A673 (cell line): Measurements from ENCODE around the gene MYO1H. TPM values are rescaled to one million over a fixed set of nuclear protein-coding genes. Genes with fewer than 3 reads are reported as not detected.

Source experiments
- BruUV-seq: library from RNA; stranded (reverse); fragments of 400-500 nt; replicated peaks from 2 replicates; lab custom pipeline; 2021; lab: Mats Ljungman, UMichigan
- CTCF ChIA-PET: fragments of 300-600 bp; sonication (Branson Sonifier 250); formaldehyde crosslinking; loops from one replicate; lab custom pipeline; 2022; ENCODE audit warnings: antibody characterized with exemption; lab: Charles Lee
- POLR2A ChIA-PET: fragments of 300-600 bp; sonication (Branson Sonifier 250); formaldehyde crosslinking; loops from one replicate; lab custom pipeline; 2022; ENCODE audit warnings: antibody characterized with exemption; ENCODE audit not compliant: low non-redundant PET; lab: Charles Lee
- DNase-seq: peaks from one replicate; pipeline ENCODE4 v3.0.0-alpha.2; 2015; ENCODE audit warnings: low spot score
- H3K27ac ChIP-seq: fragments of 200-600 bp; sonication (generic); 2 replicates; pipeline ENCODE4 v1.5.1; 2016; ENCODE audit warnings: mixed run types, low read depth, mild to moderate bottlenecking, mixed read lengths, antibody characterized with exemption, low read length; ENCODE audit not compliant: poor library complexity, severe bottlenecking
- H3K27me3 ChIP-seq: fragments of 200-600 bp; sonication (generic); replicated peaks from 2 replicates; pipeline ENCODE4 v1.6.1; 2017; ENCODE audit warnings: mixed run types, low read depth, mild to moderate bottlenecking, mixed read lengths, antibody characterized with exemption, low read length; ENCODE audit not compliant: insufficient read depth, poor library complexity
- H3K36me3 ChIP-seq: fragments of 200-600 bp; sonication (generic); 2 replicates; pipeline ENCODE4 v1.6.1; 2016; ENCODE audit warnings: mixed run types, mild to moderate bottlenecking, mixed read lengths, antibody characterized with exemption, low read length; ENCODE audit not compliant: insufficient read depth, poor library complexity, severe bottlenecking
- H3K4me1 ChIP-seq: fragments of 200-600 bp; sonication (generic); 2 replicates; pipeline ENCODE4 v1.6.1; 2017; ENCODE audit warnings: mixed run types, mild to moderate bottlenecking, mixed read lengths, antibody characterized with exemption, low read length; ENCODE audit not compliant: insufficient read depth, poor library complexity, severe bottlenecking
- H3K4me3 ChIP-seq: fragments of 200-600 bp; sonication (generic); 2 replicates; pipeline ENCODE4 v1.5.1; 2016; ENCODE audit warnings: low read depth, mixed run types, mild to moderate bottlenecking, mixed read lengths, low read length; ENCODE audit not compliant: poor library complexity, severe bottlenecking
- H3K9me3 ChIP-seq: fragments of 200-600 bp; sonication (generic); 2 replicates; pipeline ENCODE4 v1.6.1; 2016; ENCODE audit warnings: mixed run types, low read depth, mild to moderate bottlenecking, mixed read lengths, antibody characterized with exemption, low read length; ENCODE audit not compliant: poor library complexity, severe bottlenecking
- CTCF ChIP-seq: fragments of 300-800, 200-600 bp; sonication (generic); conservative IDR thresholded peaks from 2 replicates; pipeline ENCODE4 v1.5.1; 2017; ENCODE audit warnings: low read depth, mild to moderate bottlenecking, antibody characterized with exemption, low read length, moderate library complexity, mixed read lengths
- EZH2 ChIP-seq: fragments of 200-600 bp; sonication (generic); IDR thresholded peaks from 2 replicates; pipeline ENCODE4 v1.6.1; 2017; ENCODE audit warnings: borderline replicate concordance, low read depth, mild to moderate bottlenecking, mixed read lengths, antibody characterized with exemption, low read length; ENCODE audit not compliant: poor library complexity, severe bottlenecking
- intact Hi-C: fragments of 100-400 bp; cut with micrococcal nuclease; formaldehyde crosslinking; loops from one replicate; pipeline ENCODE4 v1.10.0; 2022; ENCODE audit not compliant: unreplicated experiment
- total RNA-seq: library from RNA; stranded (reverse); gene quantifications from 2 replicates; pipeline ENCODE4 v1.2.3, GENCODE V29; 2021

The MYO1H gene
- total RNA-seq, 1 experiment from 2014 or later = not detected

GRCh38 chr12:109447482-109447881 is 99.8 kb downstream of the MYO1H start:
- BruUV-seq = no TSS peak
- no peak overlapping the region for H3K27ac ChIP-seq
- no peaks in the 10 kb centered on the region for H3K4me1 ChIP-seq
- intact Hi-C loops = no loop called here
- H3K36me3 ChIP-seq = peaks cover 14% of the 10 kb centered on the region
- no peaks in the 10 kb centered on the region for H3K9me3 ChIP-seq
- POLR2A ChIA-PET = no interaction called here
- H3K27me3 ChIP-seq = no peaks in the 10 kb centered on the region
- CTCF ChIA-PET = no interaction called here
- no peak for DNase-seq
- no peak overlapping the region for H3K4me3 ChIP-seq
- TF ChIP-seq EZH2 (no peak), CTCF (no peak)

- Histone ChIP-seq H3K4me3 (no peak overlapping the region), H3K27me3 (no peaks in the 10 kb centered on the region), H3K36me3 (peaks cover 14% of the 10 kb centered on the region), H3K4me1 (no peaks in the 10 kb centered on the region), H3K9me3 (no peaks in the 10 kb centered on the region), H3K27ac (no peak overlapping the region)
- CTCF ChIA-PET = no interaction called here
- BruUV-seq = no TSS peak
- DNase-seq = no peak
- intact Hi-C loops = no loop called here
- POLR2A ChIA-PET = no interaction called here
- no peak for TF ChIP-seq CTCF
- TF ChIP-seq EZH2 = no peak
Measured at GRCh38 chr12:109448272-109448671, 100.6 kb downstream of the MYO1H start.

- Histone ChIP-seq H3K27me3 (no peaks in the 10 kb centered on the region), H3K9me3 (no peaks in the 10 kb centered on the region), H3K4me1 (no peaks in the 10 kb centered on the region), H3K4me3 (no peak overlapping the region), H3K27ac (no peak overlapping the region), H3K36me3 (peaks cover 20% of the 10 kb centered on the region)
- DNase-seq = no peak
- TF ChIP-seq CTCF = no peak
- no peak for TF ChIP-seq EZH2
- BruUV-seq = no TSS peak
- intact Hi-C loops = no loop called here
- POLR2A ChIA-PET = no interaction called here
- CTCF ChIA-PET = no interaction called here
Measured at GRCh38 chr12:109448707-109449390, 101.1 kb downstream of the MYO1H start.
